ENCODE data around the gene CHAD. TPM values are rescaled to one million over a fixed set of nuclear protein-coding genes. Genes with fewer than 3 reads are reported as not detected.
A peak's percentile ranks its signal among the peaks of the same experiment; 100 is the strongest.

Gene CHAD
- total and polyA plus RNA-seq, 5 donors from 2014 or later: not detected

DNA sequence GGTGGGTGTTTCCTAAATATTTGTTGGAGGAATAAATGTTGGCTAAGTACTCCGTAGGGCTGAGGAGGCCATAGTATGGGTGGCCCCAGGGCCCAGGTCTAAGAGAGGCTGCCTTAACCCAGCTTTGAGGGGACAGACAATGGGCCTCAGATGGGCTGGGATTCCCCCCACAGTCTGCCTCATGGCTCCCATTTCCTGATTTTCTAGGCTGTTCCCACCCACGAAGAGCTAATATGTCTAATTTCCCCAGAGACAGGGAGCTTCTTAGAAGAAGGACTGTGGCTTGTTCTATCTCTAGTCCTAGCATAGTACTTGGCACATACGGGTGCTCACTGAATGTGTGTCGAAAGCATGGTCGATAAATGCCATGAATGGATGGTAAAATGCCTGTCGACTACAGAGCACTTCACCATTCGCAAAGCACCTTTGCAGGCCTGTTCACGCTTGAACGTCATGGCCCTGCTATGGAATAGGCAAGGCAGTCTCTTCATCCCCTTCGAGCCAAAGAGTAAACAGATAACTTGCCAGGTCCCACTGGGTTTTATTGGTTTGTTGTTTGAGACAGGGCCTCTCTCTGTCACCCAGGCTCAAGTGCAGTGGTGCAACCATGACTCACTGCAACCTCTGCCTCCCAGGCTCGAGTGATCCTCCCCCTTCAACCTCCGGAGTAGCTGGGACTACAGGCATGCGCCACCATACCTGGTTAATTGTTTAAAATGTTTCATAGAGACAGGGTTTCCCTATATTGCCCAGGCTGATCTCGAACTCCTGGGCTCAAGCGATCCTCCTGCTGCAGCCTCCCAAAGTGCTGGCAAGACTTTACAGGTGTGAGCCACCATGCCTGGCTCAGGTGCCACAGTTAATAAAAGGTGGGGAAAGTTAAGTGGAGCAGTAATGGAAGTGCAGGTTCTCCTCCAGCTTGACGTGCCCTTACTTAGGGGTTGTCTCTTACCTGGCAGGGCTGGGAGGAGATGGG lies 9.7 kb downstream of the CHAD start:
- H3K4me3 Mint-ChIP-seq: no peak overlapping the region
- H3K27ac Mint-ChIP-seq: peak overlapping the region in 1 of 3 donors; percentile 1
- no peak overlapping the region for H3K27ac ChIP-seq (ENCODE audit: insufficient read depth, low read length, poor library complexity, severe bottlenecking)
- no peaks in the 10 kb centered on the region for H3K36me3 ChIP-seq (ENCODE audit: control insufficient read depth, insufficient read depth, low read length)
- H3K4me3 ChIP-seq (ENCODE audit: low read depth, low read length): no peak overlapping the region
- H3K4me1 ChIP-seq (ENCODE audit: control insufficient read depth, insufficient read depth, low read length, poor library complexity, severe bottlenecking): no peaks in the 10 kb centered on the region
- DNase-seq (no peak), ATAC-seq (ENCODE audit: low read depth in 2 of 2) (no peak)
- no peaks in the 10 kb centered on the region for H3K4me1 Mint-ChIP-seq
- H3K27me3 Mint-ChIP-seq: no peaks in the 10 kb centered on the region
- peaks cover 5% of the 10 kb centered on the region for H3K36me3 Mint-ChIP-seq
- no peaks in the 10 kb centered on the region for H3K9me3 ChIP-seq (ENCODE audit: control insufficient read depth in 2 of 2, low read length in 2 of 2)
- H3K27me3 ChIP-seq (ENCODE audit: control insufficient read depth, insufficient read depth, low read length): no peaks in the 10 kb centered on the region
- H3K9me3 Mint-ChIP-seq: no peaks in the 10 kb centered on the region

DNA sequence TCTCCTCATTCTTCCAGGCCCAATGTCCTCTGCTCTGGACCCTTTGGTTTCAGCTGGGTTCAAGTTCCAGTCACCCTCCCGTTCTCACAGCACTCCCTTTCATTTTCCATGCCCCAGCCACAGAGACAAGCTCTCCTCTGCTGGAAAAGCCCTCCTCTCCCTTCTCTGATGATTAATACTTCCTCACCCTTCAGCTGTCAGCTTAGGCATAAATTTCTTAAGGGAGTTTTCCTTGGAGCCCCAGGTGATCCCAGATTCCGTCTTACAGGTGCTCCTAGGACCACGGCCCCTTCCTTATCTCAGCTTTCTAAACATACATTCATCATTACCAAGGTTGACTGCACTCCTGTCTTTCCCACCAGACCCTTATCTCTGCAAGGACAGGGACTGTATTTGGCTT lies 10.4 kb downstream of the CHAD start:
- Histone ChIP-seq H3K9me3 (ENCODE audit: control insufficient read depth in 2 of 2, low read length in 2 of 2) (no peaks in the 10 kb centered on the region), H3K4me1 (ENCODE audit: control insufficient read depth, insufficient read depth, low read length, poor library complexity, severe bottlenecking) (no peaks in the 10 kb centered on the region), H3K27ac (ENCODE audit: insufficient read depth, low read length, poor library complexity, severe bottlenecking) (no peak overlapping the region), H3K27me3 (ENCODE audit: control insufficient read depth, insufficient read depth, low read length) (no peaks in the 10 kb centered on the region), H3K36me3 (ENCODE audit: control insufficient read depth, insufficient read depth, low read length) (no peaks in the 10 kb centered on the region), H3K4me3 (ENCODE audit: low read depth, low read length) (no peak overlapping the region)
- Mint-ChIP-seq H3K36me3 (peaks cover 9% of the 10 kb centered on the region), H3K27me3 (no peaks in the 10 kb centered on the region), H3K4me1 (no peaks in the 10 kb centered on the region), H3K9me3 (no peaks in the 10 kb centered on the region), H3K27ac (peak overlapping the region in 1 of 3 donors; percentile 94), H3K4me3 (no peak overlapping the region)
- ATAC-seq (ENCODE audit: low read depth in 2 of 2) (no peak), DNase-seq (no peak)

- no peaks in the 10 kb centered on the region for H3K4me1 Mint-ChIP-seq
- H3K4me3 Mint-ChIP-seq: no peak overlapping the region
- no peak for DNase-seq
These were observed 11.1 kb downstream of the CHAD start for GRCh38 chr17:50457621-50458020.

DNA sequence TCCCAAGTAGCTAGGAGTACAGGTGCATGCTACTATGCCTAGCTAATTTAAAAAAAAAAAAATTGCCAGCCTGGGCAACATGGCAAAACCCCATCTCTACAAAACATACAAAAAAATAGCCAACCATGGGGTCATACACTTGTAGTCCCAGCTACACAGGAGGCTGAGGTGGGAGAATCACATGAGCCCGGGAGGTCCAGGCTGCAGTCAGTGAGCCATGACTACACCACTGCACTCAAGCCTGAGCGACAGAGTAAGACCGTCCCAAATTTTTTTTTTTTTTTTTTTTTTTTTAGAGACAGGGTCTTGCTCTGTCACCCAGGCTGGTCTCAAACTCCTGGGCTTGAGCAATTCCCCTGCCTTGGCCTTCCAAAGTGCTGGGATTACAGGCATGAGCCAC lies 14.8 kb downstream of the CHAD start:
- Histone ChIP-seq H3K27ac (ENCODE audit: insufficient read depth, low read length, poor library complexity, severe bottlenecking) (no peak overlapping the region), H3K4me3 (ENCODE audit: low read depth, low read length) (no peak overlapping the region), H3K4me1 (ENCODE audit: control insufficient read depth, insufficient read depth, low read length, poor library complexity, severe bottlenecking) (no peaks in the 10 kb centered on the region), H3K9me3 (ENCODE audit: control insufficient read depth in 2 of 2, low read length in 2 of 2) (no peaks in the 10 kb centered on the region), H3K36me3 (ENCODE audit: control insufficient read depth, insufficient read depth, low read length) (no peaks in the 10 kb centered on the region), H3K27me3 (ENCODE audit: control insufficient read depth, insufficient read depth, low read length) (no peaks in the 10 kb centered on the region)
- H3K4me3 Mint-ChIP-seq: no peak overlapping the region
- H3K36me3 Mint-ChIP-seq: peaks cover 13% of the 10 kb centered on the region
- H3K4me1 Mint-ChIP-seq: no peaks in the 10 kb centered on the region
- ATAC-seq (ENCODE audit: low read depth in 2 of 2) (no peak), DNase-seq (no peak)
- H3K9me3 Mint-ChIP-seq: no peaks in the 10 kb centered on the region
- no peak overlapping the region for H3K27ac Mint-ChIP-seq
- H3K27me3 Mint-ChIP-seq: no peaks in the 10 kb centered on the region

More at GRCh38 chr17:50457621-50458020, 11.1 kb downstream of the CHAD start:
- H3K27ac Mint-ChIP-seq: no peak overlapping the region
- no peaks in the 10 kb centered on the region for H3K9me3 ChIP-seq (ENCODE audit: control insufficient read depth in 2 of 2, low read length in 2 of 2)
- H3K27me3 ChIP-seq (ENCODE audit: control insufficient read depth, insufficient read depth, low read length): no peaks in the 10 kb centered on the region
- H3K4me3 ChIP-seq (ENCODE audit: low read depth, low read length): no peak overlapping the region
- H3K27ac ChIP-seq (ENCODE audit: insufficient read depth, low read length, poor library complexity, severe bottlenecking): no peak overlapping the region
- H3K4me1 ChIP-seq (ENCODE audit: control insufficient read depth, insufficient read depth, low read length, poor library complexity, severe bottlenecking): no peaks in the 10 kb centered on the region
- no peak for ATAC-seq (ENCODE audit: low read depth in 2 of 2)
- no peaks in the 10 kb centered on the region for H3K27me3 Mint-ChIP-seq
- H3K36me3 ChIP-seq (ENCODE audit: control insufficient read depth, insufficient read depth, low read length): no peaks in the 10 kb centered on the region
- H3K9me3 Mint-ChIP-seq: no peaks in the 10 kb centered on the region
- peaks cover 9% of the 10 kb centered on the region for H3K36me3 Mint-ChIP-seq

GRCh38 chr17:50452630-50453300 lies 15.9 kb downstream of the CHAD start:
- Histone ChIP-seq H3K4me1 (ENCODE audit: control insufficient read depth, insufficient read depth, low read length, poor library complexity, severe bottlenecking) (no peaks in the 10 kb centered on the region), H3K4me3 (ENCODE audit: low read depth, low read length) (no peak overlapping the region), H3K9me3 (ENCODE audit: control insufficient read depth in 2 of 2, low read length in 2 of 2) (no peaks in the 10 kb centered on the region), H3K36me3 (ENCODE audit: control insufficient read depth, insufficient read depth, low read length) (no peaks in the 10 kb centered on the region), H3K27ac (ENCODE audit: insufficient read depth, low read length, poor library complexity, severe bottlenecking) (no peak overlapping the region), H3K27me3 (ENCODE audit: control insufficient read depth, insufficient read depth, low read length) (no peaks in the 10 kb centered on the region)
- DNase-seq (no peak), ATAC-seq (ENCODE audit: low read depth in 2 of 2) (no peak)
- H3K36me3 Mint-ChIP-seq: peaks cover 13% of the 10 kb centered on the region
- H3K4me3 Mint-ChIP-seq: no peak overlapping the region
- no peaks in the 10 kb centered on the region for H3K27me3 Mint-ChIP-seq
- H3K4me1 Mint-ChIP-seq: no peaks in the 10 kb centered on the region
- no peak overlapping the region for H3K27ac Mint-ChIP-seq
- no peaks in the 10 kb centered on the region for H3K9me3 Mint-ChIP-seq

DNA sequence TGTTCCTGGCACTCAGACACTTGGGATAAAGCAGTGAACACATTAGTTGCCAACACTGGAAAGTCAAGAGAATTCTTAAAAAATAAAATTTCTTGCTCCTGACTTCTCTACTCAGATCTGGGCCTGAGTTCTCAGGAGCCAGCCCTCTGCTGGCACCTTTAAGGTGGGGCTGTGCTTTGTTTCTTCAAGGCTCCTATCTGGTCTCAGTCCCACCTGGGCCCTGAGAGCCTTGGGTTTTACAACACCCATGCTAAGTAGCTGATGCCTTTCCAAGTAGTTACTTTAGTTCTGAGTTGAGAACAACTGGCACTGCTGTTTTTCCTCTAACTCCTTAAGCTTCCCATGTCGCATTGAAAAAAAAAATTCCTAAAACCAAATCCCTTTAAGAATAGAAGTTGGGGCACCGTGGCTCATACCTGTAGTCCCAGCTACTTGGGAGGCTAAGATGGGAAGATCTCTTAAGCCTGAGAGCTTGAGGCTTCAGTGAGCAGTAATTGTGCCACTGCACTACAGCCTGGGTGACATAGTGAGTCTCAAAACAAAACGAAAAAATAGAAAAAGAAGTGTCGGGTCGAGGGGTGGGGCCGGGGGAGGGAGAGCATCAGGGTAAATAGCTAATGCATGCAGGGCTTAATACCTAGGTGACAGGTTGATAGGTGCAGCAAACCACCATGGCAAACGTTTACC lies 16.6 kb downstream of the CHAD start:
- Histone ChIP-seq H3K9me3 (ENCODE audit: control insufficient read depth in 2 of 2, low read length in 2 of 2) (no peaks in the 10 kb centered on the region), H3K4me1 (ENCODE audit: control insufficient read depth, insufficient read depth, low read length, poor library complexity, severe bottlenecking) (no peaks in the 10 kb centered on the region), H3K27ac (ENCODE audit: insufficient read depth, low read length, poor library complexity, severe bottlenecking) (no peak overlapping the region), H3K36me3 (ENCODE audit: control insufficient read depth, insufficient read depth, low read length) (no peaks in the 10 kb centered on the region), H3K27me3 (ENCODE audit: control insufficient read depth, insufficient read depth, low read length) (no peaks in the 10 kb centered on the region), H3K4me3 (ENCODE audit: low read depth, low read length) (no peak overlapping the region)
- H3K9me3 Mint-ChIP-seq: no peaks in the 10 kb centered on the region
- DNase-seq (no peak), ATAC-seq (ENCODE audit: low read depth in 2 of 2) (no peak)
- peaks cover 13% of the 10 kb centered on the region for H3K36me3 Mint-ChIP-seq
- H3K27me3 Mint-ChIP-seq: no peaks in the 10 kb centered on the region
- H3K4me1 Mint-ChIP-seq: no peaks in the 10 kb centered on the region
- H3K27ac Mint-ChIP-seq: no peak overlapping the region
- no peak overlapping the region for H3K4me3 Mint-ChIP-seq

- H3K36me3 ChIP-seq (ENCODE audit: control insufficient read depth, insufficient read depth, low read length): no peaks in the 10 kb centered on the region
These were observed 20.0 kb downstream of the CHAD start for GRCh38 chr17:50448643-50449042.

More at GRCh38 chr17:50448643-50449042, 20.0 kb downstream of the CHAD start:
- Histone ChIP-seq H3K4me3 (ENCODE audit: low read depth, low read length) (no peak overlapping the region), H3K27ac (ENCODE audit: insufficient read depth, low read length, poor library complexity, severe bottlenecking) (no peak overlapping the region), H3K4me1 (ENCODE audit: control insufficient read depth, insufficient read depth, low read length, poor library complexity, severe bottlenecking) (no peaks in the 10 kb centered on the region), H3K27me3 (ENCODE audit: control insufficient read depth, insufficient read depth, low read length) (no peaks in the 10 kb centered on the region), H3K9me3 (ENCODE audit: control insufficient read depth in 2 of 2, low read length in 2 of 2) (no peaks in the 10 kb centered on the region)
- H3K27me3 Mint-ChIP-seq: no peaks in the 10 kb centered on the region
- H3K4me1 Mint-ChIP-seq: peaks cover 0 to 5% (median 0%) of the 10 kb centered on the region in 4 donors
- ATAC-seq (ENCODE audit: low read depth in 2 of 2): no peak
- no peak overlapping the region for H3K4me3 Mint-ChIP-seq
- DNase-seq: no peak
- peaks cover 16% of the 10 kb centered on the region for H3K36me3 Mint-ChIP-seq
- H3K9me3 Mint-ChIP-seq: no peaks in the 10 kb centered on the region
- peak overlapping the region in 1 of 3 donors; percentile 42 for H3K27ac Mint-ChIP-seq

All from CD4-positive, CD25-positive, alpha-beta regulatory T cell (primary cell).